Sigmoid colon (tissue), 4 donors: Measurements from ENCODE around the gene DCC.

Source experiments
- CTCF ChIP-seq, 4 experiments: fragments of 450-650 bp in 3 of 4; fragments of 200-600 bp in 1 of 4; IDR thresholded peaks; one replicate each; pipeline ENCODE4 v1.5.1; 2016 to 2019; ENCODE audit warnings: antibody characterized with exemption in 4 of 4, mild to moderate bottlenecking in 3 of 4, moderate library complexity in 2 of 4
- EP300 ChIP-seq, 4 donors: sonication (generic); formaldehyde crosslinking; IDR thresholded peaks; one replicate each; pipeline ENCODE4 v1.6.1; 2017; ENCODE audit warnings: antibody characterized with exemption in 4 of 4
- POLR2A ChIP-seq, 2 donors: fragments of 450-650 bp; IDR thresholded peaks; one replicate each; pipeline ENCODE4 v1.6.1; 2016; ENCODE audit warnings: antibody characterized with exemption in 2 of 2, mild to moderate bottlenecking in 2 of 2, moderate library complexity in 2 of 2
- POLR2AphosphoS5 ChIP-seq, 4 donors: sonication (generic); formaldehyde crosslinking; IDR thresholded peaks; one replicate each; pipeline ENCODE4 v1.6.1; 2017; ENCODE audit warnings: antibody characterized with exemption in 4 of 4

GRCh38 chr18:52670896-52671295, 330.9 kb downstream of the DCC start:
- no peak for TF ChIP-seq POLR2A (IDR thresholded peaks at IDR 0.05)
- peak in 1 of 4 experiments; percentile 27 for TF ChIP-seq CTCF (IDR thresholded peaks at IDR 0.05)
- TF ChIP-seq POLR2AphosphoS5 (IDR thresholded peaks at IDR 0.05): no peak
- TF ChIP-seq EP300 (IDR thresholded peaks at IDR 0.05): no peak
